Astrocyte (in vitro differentiated cells and primary cell): ENCODE data around the gene TOMM5. TPM values are rescaled to one million over a fixed set of nuclear protein-coding genes. Genes with fewer than 3 reads are reported as not detected.

Source experiments
- DNase-seq: peaks from one replicate; pipeline ENCODE4 v3.0.0-alpha.2; 2010; ENCODE audit warnings: low read depth
- FAIRE-seq: peaks from 2 replicates; lab custom pipeline; 2011; peaks lifted over from hg19 to GRCh38; lab: Jason Lieb, UNC
- H2AFZ ChIP-seq: 2 replicates; pipeline ENCODE4 v1.6.0; 2012; ENCODE audit warnings: low read depth, low read length, inconsistent platforms
- H3K27ac ChIP-seq: 2 replicates; pipeline ENCODE4 v1.5.1; 2011; ENCODE audit warnings: low read depth, low read length, inconsistent platforms
- H3K27me3 ChIP-seq: 2 replicates; pipeline ENCODE4 v1.6.0; 2011; ENCODE audit warnings: low read length, inconsistent platforms; ENCODE audit not compliant: insufficient read depth
- H3K36me3 ChIP-seq: 2 replicates; pipeline ENCODE4 v1.5.1; 2011; ENCODE audit warnings: low read length, inconsistent platforms; ENCODE audit not compliant: insufficient read depth
- H3K4me1 ChIP-seq: 2 replicates; pipeline ENCODE4 v1.5.1; 2011; ENCODE audit warnings: low read length, inconsistent platforms; ENCODE audit not compliant: insufficient read depth
- H3K4me2 ChIP-seq: 2 replicates; pipeline ENCODE4 v1.6.0; 2012; ENCODE audit warnings: low read length, inconsistent platforms
- H3K4me3 ChIP-seq: 2 replicates; pipeline ENCODE4 v1.5.1; 2011; ENCODE audit warnings: low read depth, mild to moderate bottlenecking, low read length, inconsistent platforms; ENCODE audit not compliant: insufficient read depth
- H3K79me2 ChIP-seq: 2 replicates; pipeline ENCODE4 v1.6.0; 2012; ENCODE audit warnings: mild to moderate bottlenecking, low read length, inconsistent platforms; ENCODE audit not compliant: insufficient read depth
- H3K9ac ChIP-seq: 2 replicates; pipeline ENCODE4 v1.6.0; 2012; ENCODE audit warnings: mild to moderate bottlenecking, low read length, inconsistent platforms
- H3K9me3 ChIP-seq: 2 replicates; pipeline ENCODE4 v1.5.1; 2012; ENCODE audit warnings: low read depth, mild to moderate bottlenecking, low read length, inconsistent platforms; ENCODE audit not compliant: insufficient read depth
- H4K20me1 ChIP-seq: 2 replicates; pipeline ENCODE4 v1.6.0; 2012; ENCODE audit warnings: low read length, inconsistent platforms; ENCODE audit not compliant: insufficient read depth
- H3K27ac Mint-ChIP-seq: one replicate; pipeline ENCODE4 v1.8.0; 2021; ENCODE audit warnings: mild to moderate bottlenecking, mixed read lengths; ENCODE audit not compliant: unreplicated experiment
- H3K27me3 Mint-ChIP-seq: one replicate; pipeline ENCODE4 v1.8.0; 2021; ENCODE audit warnings: low read depth, mixed read lengths; ENCODE audit not compliant: unreplicated experiment
- H3K36me3 Mint-ChIP-seq: one replicate; pipeline ENCODE4 v1.8.0; 2021; ENCODE audit warnings: low read depth, mixed read lengths; ENCODE audit not compliant: unreplicated experiment
- H3K4me1 Mint-ChIP-seq: one replicate; pipeline ENCODE4 v1.8.0; 2021; ENCODE audit warnings: low read depth, mixed read lengths; ENCODE audit not compliant: unreplicated experiment
- H3K4me3 Mint-ChIP-seq: one replicate; pipeline ENCODE4 v1.8.0; 2021; ENCODE audit warnings: mild to moderate bottlenecking, moderate library complexity, mixed read lengths; ENCODE audit not compliant: unreplicated experiment
- H3K9me3 Mint-ChIP-seq: one replicate; pipeline ENCODE4 v1.8.0; 2021; ENCODE audit warnings: mild to moderate bottlenecking, mixed read lengths; ENCODE audit not compliant: unreplicated experiment
- EZH2 ChIP-seq: IDR thresholded peaks from 2 replicates; pipeline ENCODE4 v1.6.1; 2012; ENCODE audit warnings: mild to moderate bottlenecking, low read length, inconsistent platforms; ENCODE audit not compliant: insufficient read depth
- total RNA-seq: library from RNA; stranded (reverse); gene quantifications from 2 replicates; pipeline ENCODE4 v1.2.1, GENCODE V29; 2021
- TF ChIP-seq, protein P1 (sequence below): IDR thresholded peaks from 2 replicates; pipeline ENCODE4 v1.5.1; 2011; ENCODE audit warnings: low read depth, mild to moderate bottlenecking, inconsistent platforms, low read length, moderate library complexity; ENCODE audit not compliant: insufficient read depth

TOMM5 gene
- total RNA-seq, 1 donor from 2014 or later, result 137 TPM

DNA sequence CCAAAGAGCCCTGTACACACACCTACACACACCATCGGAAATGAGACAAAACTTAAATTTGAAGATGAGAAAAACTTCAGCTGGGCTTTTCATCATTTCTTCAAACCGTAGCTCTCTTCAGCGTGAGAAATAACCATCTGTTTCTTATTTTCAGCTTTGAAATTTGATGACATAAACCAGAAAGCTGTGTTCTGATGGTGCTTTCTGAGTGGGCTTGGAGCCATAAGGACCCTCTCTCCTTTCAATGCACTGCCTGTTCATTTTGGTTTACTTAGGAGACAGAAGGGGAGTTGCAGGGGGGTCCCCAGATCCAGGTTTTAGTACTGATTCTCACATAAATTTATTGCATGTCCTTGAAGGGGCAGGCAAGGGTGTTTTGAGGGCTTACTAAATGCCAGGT is 25.7 kb downstream of the TOMM5 start:
- H3K79me2 ChIP-seq, result peaks cover 14% of the 10 kb centered on the region

DNA sequence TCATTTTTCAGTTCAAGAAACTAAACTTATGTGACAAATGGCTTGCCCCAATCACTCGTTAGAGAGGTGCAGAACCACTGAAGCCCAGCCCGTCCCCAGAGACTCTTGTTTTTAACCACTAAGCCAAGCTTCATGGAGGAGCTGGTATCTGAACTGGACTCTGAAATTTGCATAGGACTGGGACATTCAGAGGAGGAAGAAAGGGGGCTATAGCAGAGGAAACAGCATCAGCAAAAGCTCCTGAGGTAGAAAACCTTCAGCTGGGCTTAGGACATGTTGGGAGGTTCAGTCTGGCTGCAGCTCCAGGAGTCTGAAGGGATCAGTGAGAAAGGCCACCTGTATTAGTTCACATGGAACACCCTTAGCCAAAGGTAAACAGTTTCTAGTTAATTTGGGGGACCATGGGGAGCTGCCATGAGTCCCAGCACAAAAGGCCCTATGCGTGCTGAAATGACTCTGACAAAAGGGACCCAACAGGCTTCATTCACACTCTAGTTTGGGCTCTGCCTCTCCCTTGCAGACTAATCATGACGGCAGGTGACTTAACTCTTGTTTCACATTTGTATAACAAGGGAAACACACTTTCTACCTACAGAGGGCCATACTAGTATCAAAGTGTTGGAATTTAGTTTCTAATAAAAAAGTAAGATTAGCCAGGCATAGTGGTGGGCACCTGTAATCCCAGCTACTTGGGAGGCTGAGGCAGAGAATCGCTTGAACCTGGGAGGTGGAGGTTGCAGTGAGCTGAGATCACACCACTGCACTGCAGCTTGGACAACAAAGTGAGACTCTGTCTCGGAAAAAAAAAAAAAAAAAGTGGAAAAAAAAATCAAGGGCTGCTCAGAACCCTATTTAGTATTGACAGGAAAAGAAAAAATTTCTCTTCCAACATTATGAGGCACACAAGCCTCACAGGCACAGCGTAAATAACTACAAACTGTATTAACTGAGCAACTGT is 26.5 kb downstream of the TOMM5 start:
- Histone ChIP-seq H2AFZ (no peak overlapping the region), H3K79me2 (peaks cover 9% of the 10 kb centered on the region), H3K36me3 (no peaks in the 10 kb centered on the region), H3K27me3 (no peaks in the 10 kb centered on the region), H3K4me3 (no peak overlapping the region), H3K4me2 (no peak overlapping the region), H3K9ac (no peak overlapping the region), H4K20me1 (peaks cover 13% of the 10 kb centered on the region), H3K9me3 (peaks cover 8% of the 10 kb centered on the region), H3K27ac (no peak overlapping the region), H3K4me1 (no peaks in the 10 kb centered on the region)
- H3K4me3 Mint-ChIP-seq, result no peak overlapping the region
- DNase-seq, result no peak
- no peak for FAIRE-seq
- H3K4me1 Mint-ChIP-seq, result no peaks in the 10 kb centered on the region
- no peaks in the 10 kb centered on the region for H3K27me3 Mint-ChIP-seq
- no peak overlapping the region for H3K27ac Mint-ChIP-seq
- H3K9me3 Mint-ChIP-seq, result peaks cover 5% of the 10 kb centered on the region
- peaks cover 17% of the 10 kb centered on the region for H3K36me3 Mint-ChIP-seq
- TF ChIP-seq EZH2, result no peak
- TF ChIP-seq, protein P1, sequence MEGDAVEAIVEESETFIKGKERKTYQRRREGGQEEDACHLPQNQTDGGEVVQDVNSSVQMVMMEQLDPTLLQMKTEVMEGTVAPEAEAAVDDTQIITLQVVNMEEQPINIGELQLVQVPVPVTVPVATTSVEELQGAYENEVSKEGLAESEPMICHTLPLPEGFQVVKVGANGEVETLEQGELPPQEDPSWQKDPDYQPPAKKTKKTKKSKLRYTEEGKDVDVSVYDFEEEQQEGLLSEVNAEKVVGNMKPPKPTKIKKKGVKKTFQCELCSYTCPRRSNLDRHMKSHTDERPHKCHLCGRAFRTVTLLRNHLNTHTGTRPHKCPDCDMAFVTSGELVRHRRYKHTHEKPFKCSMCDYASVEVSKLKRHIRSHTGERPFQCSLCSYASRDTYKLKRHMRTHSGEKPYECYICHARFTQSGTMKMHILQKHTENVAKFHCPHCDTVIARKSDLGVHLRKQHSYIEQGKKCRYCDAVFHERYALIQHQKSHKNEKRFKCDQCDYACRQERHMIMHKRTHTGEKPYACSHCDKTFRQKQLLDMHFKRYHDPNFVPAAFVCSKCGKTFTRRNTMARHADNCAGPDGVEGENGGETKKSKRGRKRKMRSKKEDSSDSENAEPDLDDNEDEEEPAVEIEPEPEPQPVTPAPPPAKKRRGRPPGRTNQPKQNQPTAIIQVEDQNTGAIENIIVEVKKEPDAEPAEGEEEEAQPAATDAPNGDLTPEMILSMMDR, result no peak

More for the DNA sequence above, 25.7 kb downstream of the TOMM5 start:
- no peaks in the 10 kb centered on the region for H3K36me3 ChIP-seq
- H3K27ac ChIP-seq, result no peak overlapping the region
- FAIRE-seq (no peak), DNase-seq (no peak)
- Mint-ChIP-seq H3K36me3 (peaks cover 17% of the 10 kb centered on the region), H3K27ac (no peak overlapping the region), H3K4me3 (no peak overlapping the region), H3K9me3 (peaks cover 5% of the 10 kb centered on the region), H3K4me1 (no peaks in the 10 kb centered on the region), H3K27me3 (no peaks in the 10 kb centered on the region)
- H3K4me1 ChIP-seq, result no peaks in the 10 kb centered on the region
- no peak overlapping the region for H3K9ac ChIP-seq
- TF ChIP-seq EZH2, result no peak
- TF ChIP-seq, protein P1, result no peak
- no peaks in the 10 kb centered on the region for H3K27me3 ChIP-seq
- H3K9me3 ChIP-seq, result peaks cover 8% of the 10 kb centered on the region
- no peak overlapping the region for H3K4me3 ChIP-seq
- H2AFZ ChIP-seq, result no peak overlapping the region
- H3K4me2 ChIP-seq, result no peak overlapping the region
- peaks cover 19% of the 10 kb centered on the region for H4K20me1 ChIP-seq

DNA sequence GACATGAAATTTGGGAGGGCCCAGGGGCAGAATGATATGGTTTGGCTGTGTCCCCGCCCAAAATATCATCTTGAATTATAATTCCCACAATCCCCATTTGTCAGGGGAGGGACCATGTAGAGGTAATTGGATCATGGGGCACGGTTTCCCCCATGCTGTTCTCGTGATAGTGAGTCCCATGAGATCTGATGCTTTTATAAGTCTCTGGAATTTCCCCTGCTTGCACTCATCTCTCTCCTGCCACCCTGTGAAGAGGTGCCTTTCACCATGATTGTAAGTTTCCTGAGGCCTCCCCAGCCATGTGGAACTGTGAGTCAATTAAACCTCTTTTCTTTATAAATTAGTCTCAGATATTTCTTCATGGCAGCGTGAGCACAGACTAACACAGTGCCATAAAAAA is 27.5 kb downstream of the TOMM5 start:
- Mint-ChIP-seq H3K27me3 (no peaks in the 10 kb centered on the region), H3K27ac (no peak overlapping the region), H3K36me3 (peaks cover 15% of the 10 kb centered on the region), H3K4me3 (no peak overlapping the region), H3K4me1 (no peaks in the 10 kb centered on the region), H3K9me3 (peaks cover 5% of the 10 kb centered on the region)
- TF ChIP-seq, protein P1, result no peak
- TF ChIP-seq EZH2, result no peak
- Histone ChIP-seq H3K27ac (no peak overlapping the region), H2AFZ (no peak overlapping the region), H3K9me3 (peaks cover 8% of the 10 kb centered on the region), H3K27me3 (no peaks in the 10 kb centered on the region), H3K36me3 (no peaks in the 10 kb centered on the region), H3K4me1 (no peaks in the 10 kb centered on the region), H3K9ac (no peak overlapping the region), H3K4me2 (no peak overlapping the region), H3K79me2 (peaks cover 9% of the 10 kb centered on the region), H3K4me3 (no peak overlapping the region), H4K20me1 (peaks cover 13% of the 10 kb centered on the region)
- DNase-seq (no peak), FAIRE-seq (no peak)
